ENCODE data around the gene INHBA.

The INHBA gene

GRCh38 chr7:41710838-41711237 is 7.9 kb upstream of the INHBA start:
- DNase-seq, result no peak

DNA sequence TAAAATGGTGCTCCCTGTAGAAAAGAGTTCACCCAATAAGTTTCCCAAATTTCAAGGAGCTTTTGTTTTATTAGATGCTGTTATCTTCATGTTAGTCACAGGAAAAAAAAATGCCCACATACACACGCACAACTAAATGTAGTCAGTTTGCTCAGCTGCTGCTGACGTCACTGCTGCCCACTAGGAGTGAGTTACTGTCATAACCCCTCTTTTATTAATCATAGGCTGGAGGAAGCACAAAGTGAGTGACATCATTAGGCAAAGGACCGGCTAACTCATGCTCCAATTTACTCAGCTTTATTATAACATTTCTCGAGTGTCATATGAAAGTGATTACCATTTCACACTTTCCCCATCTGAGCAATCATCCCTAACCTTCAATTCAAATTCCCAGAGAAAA is 6.7 kb upstream of the INHBA start:
- peak; percentile 88 for DNase-seq

- peak; percentile 77 for DNase-seq
Measured at GRCh38 chr7:41708581-41709358, 5.9 kb upstream of the INHBA start.

GRCh38 chr7:41706228-41706930 is 3.5 kb upstream of the INHBA start:
- no peak for DNase-seq

GRCh38 chr7:41705109-41705901 is 2.4 kb upstream of the INHBA start:
- DNase-seq, result peak; percentile 92

GRCh38 chr7:41701068-41701941 is 1.6 kb downstream of the INHBA start:
- DNase-seq, result no peak

DNA sequence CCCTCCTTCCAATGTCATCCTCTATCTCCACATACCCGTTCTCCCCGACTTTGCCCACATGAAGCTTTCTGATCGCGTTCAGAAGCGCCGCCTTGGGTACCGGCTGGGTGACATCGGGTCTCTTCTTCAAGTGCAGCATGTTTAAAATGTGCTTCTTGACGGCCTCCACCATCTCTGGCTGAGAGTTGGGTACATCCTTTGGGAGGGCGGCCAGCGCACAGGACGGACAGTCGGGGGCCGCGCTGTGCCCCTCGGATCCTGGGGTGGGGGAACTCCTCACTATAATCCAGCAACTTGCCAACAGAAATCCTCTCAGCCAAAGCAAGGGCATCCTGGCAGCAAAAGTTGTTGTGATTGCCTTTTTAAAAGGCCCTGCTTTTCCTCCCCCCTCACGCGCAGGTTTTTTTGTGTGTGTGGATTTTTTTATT is 2.8 kb downstream of the INHBA start:
- no peak for DNase-seq

GRCh38 chr7:41699516-41699915 is 3.4 kb downstream of the INHBA start:
- peak; percentile 40 for DNase-seq

- DNase-seq, result no peak
Measured at GRCh38 chr7:41698726-41699125, 4.2 kb downstream of the INHBA start.

- no peak for DNase-seq
Measured at GRCh38 chr7:41698114-41698513, 4.8 kb downstream of the INHBA start.

DNA sequence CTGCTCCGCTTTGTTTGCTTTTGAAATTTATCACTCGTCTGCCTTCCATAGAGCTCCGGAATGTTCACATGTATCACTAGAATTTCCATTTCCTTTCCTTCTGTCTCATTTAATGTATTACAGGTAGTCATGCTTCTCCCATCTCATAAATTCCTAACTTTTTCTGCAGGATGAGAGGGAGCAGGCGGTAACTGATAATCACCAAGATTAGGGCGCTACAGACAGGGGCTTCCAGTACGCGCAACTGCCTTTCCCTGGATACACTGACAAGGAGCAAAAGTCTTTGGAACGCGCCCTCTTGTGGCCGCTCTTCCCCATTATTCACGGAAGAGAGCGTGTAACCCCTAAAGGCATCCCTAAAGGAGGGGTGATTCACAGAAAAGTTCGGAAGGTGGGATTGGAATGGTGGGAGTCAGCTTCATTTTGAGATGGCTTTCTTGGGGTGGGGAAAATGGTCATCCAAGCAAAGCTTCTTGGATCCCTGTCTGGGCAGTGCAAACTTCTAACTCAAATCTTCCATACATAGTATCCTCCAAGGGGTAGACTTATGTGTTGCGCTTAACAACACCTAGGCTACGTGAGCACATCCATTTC is 6.5 kb downstream of the INHBA start:
- DNase-seq, result peak; percentile 88

- no peak for DNase-seq
Measured at GRCh38 chr7:41695661-41696322, 7.1 kb downstream of the INHBA start.

DNA sequence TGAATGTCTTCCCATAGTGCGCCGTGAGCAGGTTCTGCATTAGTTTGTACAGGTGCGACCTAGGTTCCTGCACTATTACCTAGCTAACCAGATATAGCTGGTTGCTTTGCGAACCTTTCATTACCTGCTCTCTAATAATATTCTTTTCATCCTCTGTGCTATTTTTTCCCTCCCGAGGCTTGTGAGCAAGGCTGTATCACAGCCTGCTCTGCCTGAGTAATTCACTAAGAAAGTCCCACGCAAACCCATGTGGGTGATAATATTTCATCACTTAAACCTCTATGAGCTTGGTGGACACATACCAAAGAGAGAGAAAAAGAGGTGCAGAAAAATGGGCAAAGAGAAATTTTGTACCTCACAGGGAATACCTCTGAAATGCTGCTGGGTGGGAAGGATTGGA is 8.4 kb downstream of the INHBA start:
- DNase-seq, result no peak

DNA sequence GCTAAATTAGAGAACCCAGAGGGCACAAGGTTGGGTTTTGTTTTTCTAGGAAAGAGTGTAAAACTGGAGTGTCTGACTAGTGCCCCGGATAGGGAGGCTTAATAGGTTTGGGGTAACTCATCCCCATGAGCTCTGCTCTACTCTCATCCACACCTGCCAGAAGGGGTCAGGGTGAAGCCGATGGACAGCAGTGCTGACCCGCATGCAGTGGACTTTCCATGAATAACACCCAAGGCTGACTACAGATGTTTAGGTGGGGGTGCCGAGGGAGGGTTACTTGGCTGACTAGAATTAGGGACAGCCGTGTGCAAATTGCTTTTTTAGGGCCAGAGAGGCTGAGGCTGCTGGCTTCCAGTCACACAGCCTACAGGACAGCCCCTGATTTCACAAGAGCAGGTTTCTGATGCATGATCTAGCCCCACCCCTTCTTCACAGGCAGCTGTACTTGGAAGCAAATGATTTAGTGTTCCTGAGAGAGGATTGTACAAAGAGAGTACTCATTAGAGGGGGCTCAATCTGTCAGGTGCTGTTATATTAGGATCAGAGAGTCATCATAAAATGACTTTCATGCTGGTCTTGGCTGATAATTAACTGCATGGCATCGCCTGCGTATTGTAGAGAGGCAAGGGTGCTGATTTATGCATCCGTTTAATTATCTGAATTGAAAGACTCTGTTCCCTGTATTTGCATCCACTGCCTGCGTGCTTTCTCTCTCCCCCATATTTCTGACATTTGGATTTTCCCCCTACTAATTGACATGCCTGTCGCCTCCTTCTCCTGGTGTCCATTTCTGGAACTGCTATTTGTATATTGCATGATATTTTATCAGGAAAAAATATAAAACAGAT is 9.5 kb downstream of the INHBA start:
- no peak for DNase-seq

DNA sequence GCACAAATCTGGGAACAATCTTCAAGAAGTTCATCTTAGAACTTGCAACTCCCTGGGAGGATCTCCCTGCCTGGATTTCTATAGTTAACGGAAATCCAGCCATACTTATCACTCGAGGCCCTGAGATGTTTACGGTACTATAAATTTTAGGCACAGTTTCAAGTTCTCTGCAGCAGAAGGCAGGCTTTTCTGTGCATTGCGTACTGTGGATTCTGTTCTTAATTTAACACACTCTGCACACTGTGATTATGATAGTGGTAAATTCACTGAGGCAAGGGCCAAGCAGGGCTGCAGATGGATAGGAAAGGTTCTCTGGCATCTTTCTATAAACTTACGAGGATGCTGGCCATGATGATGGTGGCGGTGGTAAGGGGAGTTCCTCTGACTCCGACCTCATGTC is 10.6 kb downstream of the INHBA start:
- DNase-seq, result no peak

DNA sequence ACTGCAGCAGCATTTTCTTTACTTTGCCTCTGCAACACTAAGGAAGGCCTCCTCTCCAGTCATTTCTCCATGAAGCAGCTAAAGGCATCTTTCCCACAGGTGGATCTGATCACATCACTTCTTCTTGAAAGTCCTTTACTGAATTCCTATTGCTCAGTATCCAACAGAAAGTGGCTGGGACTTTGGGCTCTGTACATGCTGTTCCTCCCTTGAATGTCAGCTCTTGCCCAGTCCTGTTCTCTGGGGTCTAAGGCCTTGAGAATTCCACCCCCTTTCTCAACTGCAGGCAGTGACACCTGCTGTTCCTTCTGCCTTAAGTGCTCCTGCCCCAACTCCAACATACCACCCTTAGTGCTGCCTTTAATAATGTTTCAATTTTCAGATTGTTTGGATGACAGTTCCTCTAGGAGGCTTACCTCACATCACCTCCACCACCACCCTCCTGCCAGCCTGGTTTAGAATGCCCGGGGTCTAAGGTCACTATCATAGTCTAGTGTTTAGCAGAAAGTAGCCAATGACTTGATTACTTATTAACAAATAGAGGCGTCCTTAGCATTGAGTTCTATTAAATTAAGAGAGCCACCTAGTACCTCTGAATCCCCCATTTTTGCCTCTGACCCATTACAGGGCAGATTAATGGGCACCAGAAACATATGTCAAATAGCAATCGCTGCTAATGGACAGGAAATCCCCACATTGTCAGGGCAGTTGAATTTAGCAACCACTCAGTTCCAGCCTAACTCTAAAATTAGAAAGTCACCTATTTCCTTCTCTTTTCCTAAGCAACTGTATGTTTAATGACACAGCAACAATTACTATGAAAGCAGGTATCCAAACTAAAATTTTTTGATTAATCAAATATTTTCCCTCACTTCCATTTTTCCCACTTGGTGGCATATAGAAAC is 11.4 kb downstream of the INHBA start:
- no peak for DNase-seq

GRCh38 chr7:41689815-41690214 is 13.1 kb downstream of the INHBA start:
- no peak for DNase-seq

- no peak for DNase-seq
Measured at GRCh38 chr7:41688906-41689305, 14.0 kb downstream of the INHBA start.

DNA sequence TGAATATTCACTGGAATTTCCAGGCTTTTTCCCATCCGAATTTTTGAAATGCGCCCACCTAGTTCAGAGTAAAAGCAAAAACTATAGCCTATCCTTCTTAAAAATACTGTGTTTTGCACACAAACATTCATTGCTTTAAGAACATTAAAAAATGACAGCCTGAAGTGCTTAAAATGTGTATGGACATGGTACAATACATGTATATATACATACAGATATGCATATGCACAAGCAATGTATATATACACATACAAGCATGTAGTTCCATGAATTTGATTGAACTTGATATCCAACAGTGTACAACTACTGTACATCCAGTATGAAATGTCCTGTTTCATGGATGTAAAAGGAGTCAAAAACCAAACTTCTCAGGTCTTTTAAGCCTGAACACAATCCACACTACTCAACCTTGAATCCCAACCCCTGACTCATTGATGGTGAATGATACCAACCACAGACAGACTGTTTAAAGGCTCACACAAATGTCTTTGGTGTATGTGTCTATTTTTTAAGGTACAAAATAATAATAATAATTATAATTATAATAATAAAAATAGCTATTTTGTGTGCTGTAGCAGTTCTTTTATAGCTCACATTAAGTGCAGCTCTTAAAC is 14.8 kb downstream of the INHBA start:
- peak; percentile 54 for DNase-seq
